ENCODE data around the gene SLC27A6.

GRCh38 chr5:129082225-129083136 lies 117.2 kb downstream of the SLC27A6 start:
- no peak for TF ChIP-seq CTCF (IDR thresholded peaks at IDR 0.05)
- TF ChIP-seq POLR2A (IDR thresholded peaks at IDR 0.05), result no peak

All from sigmoid colon (tissue), 3 donors.